Effector memory CD4-positive, alpha-beta T cell (primary cell): Measurements from ENCODE around the gene RIPOR3.

Source experiments
- DNase-seq, 3 donors: peaks; one replicate each; pipeline ENCODE4 v3.0.0-alpha.2; 2020
- H3K27ac ChIP-seq: 2 replicates; pipeline ENCODE4 v1.7.0; 2013; ENCODE audit warnings: mild to moderate bottlenecking, low read length, moderate library complexity; ENCODE audit not compliant: insufficient read depth, poor library complexity, severe bottlenecking
- H3K27me3 ChIP-seq: replicated peaks from 2 replicates; pipeline ENCODE4 v1.7.0; 2013; ENCODE audit warnings: mild to moderate bottlenecking, low read length; ENCODE audit not compliant: insufficient read depth, control insufficient read depth, poor library complexity, severe bottlenecking
- H3K36me3 ChIP-seq: 2 replicates; pipeline ENCODE4 v1.7.0; 2013; ENCODE audit warnings: mild to moderate bottlenecking, low read length, moderate library complexity; ENCODE audit not compliant: control insufficient read depth, insufficient read depth
- H3K4me1 ChIP-seq: 2 replicates; pipeline ENCODE4 v1.7.0; 2013; ENCODE audit warnings: low read length, mild to moderate bottlenecking; ENCODE audit not compliant: control insufficient read depth, insufficient read depth, poor library complexity, severe bottlenecking
- H3K4me3 ChIP-seq: 2 replicates; pipeline ENCODE4 v1.7.0; 2013; ENCODE audit warnings: low read length, low read depth, mild to moderate bottlenecking; ENCODE audit not compliant: insufficient read depth, poor library complexity, severe bottlenecking
- H3K9me3 ChIP-seq: 2 replicates; pipeline ENCODE4 v1.7.0; 2013; ENCODE audit warnings: mild to moderate bottlenecking, low read length, moderate library complexity; ENCODE audit not compliant: control insufficient read depth

The RIPOR3 gene

DNA sequence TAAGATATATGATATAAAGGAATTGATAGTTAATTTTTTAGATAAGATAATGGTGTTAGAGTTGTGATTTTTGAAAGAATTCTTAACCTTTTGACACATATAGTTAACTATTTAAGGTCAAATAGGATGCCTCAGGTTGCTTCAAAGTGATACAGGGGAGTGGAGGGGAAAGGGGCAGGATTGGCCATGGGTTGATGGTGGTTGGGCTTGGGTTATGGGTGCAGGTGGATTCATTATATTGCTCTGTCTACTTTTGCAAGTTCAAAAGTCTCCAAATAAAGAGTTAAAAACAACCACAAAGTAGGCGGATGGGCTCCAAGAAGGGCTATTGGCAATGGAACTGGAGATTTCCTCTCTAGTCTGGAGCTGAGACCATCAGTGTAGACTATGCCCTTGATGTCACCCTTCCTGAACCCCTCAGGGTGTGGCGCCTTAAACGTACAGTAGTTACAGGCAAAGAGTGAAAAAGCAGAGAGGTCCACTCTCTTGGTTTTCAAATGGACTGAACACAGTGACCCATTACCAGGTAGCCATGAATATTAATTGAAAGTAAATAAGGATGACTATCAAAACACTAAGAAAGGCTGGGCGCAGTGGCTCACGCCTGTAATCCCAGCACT lies 100.0 kb downstream of the RIPOR3 start:
- no peaks in the 10 kb centered on the region for H3K27me3 ChIP-seq
- H3K36me3 ChIP-seq = peaks cover 4% of the 10 kb centered on the region
- no peak for DNase-seq
- no peak overlapping the region for H3K27ac ChIP-seq
- H3K4me1 ChIP-seq = no peaks in the 10 kb centered on the region
- H3K9me3 ChIP-seq = no peaks in the 10 kb centered on the region
- H3K4me3 ChIP-seq = no peak overlapping the region

- Histone ChIP-seq H3K27me3 (no peaks in the 10 kb centered on the region), H3K27ac (no peak overlapping the region), H3K4me1 (no peaks in the 10 kb centered on the region), H3K9me3 (no peaks in the 10 kb centered on the region), H3K36me3 (peaks cover 14% of the 10 kb centered on the region), H3K4me3 (no peak overlapping the region)
- no peak for DNase-seq
These were observed 101.0 kb downstream of the RIPOR3 start for GRCh38 chr20:50590348-50590664.

DNA sequence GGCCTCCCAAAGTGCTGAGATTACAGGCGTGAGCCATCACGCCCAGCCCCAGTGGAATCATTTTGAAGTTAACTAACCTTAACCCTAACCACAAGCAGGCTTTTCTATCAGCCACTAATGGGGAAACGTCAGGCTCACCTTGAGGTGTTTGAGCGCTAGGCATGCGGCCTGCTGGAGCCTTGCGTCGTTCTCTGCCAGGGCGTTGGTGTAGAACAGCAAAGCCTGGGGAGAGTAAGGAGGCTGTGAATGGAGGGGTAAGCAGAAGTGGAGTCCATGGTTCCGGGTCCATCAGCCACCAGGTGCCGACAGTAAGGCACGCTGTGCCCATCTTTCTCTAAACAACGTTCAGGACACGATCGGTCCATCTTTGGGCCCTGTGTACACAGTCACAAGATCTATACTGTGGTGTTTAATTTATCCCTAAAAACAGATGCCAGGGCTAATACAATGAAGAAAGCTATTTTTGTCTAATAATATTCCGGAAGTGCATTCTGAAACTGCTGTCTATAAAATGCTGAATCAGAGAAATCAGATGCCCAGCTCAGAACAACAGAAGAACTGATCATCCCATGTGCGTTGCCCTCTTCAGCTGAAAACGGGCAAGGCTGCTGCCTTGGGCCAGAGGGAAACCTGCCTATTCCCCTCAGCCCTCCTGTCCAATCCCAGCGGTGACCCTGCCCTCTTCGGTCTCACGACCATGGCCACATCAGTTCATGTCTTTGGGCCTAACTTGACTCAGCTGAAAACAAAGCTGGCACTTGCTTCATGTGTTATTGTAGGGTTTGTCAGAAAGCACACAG lies 101.6 kb downstream of the RIPOR3 start:
- Histone ChIP-seq H3K36me3 (peaks cover 20% of the 10 kb centered on the region), H3K27me3 (no peaks in the 10 kb centered on the region), H3K4me3 (no peak overlapping the region), H3K9me3 (no peaks in the 10 kb centered on the region), H3K27ac (no peak overlapping the region), H3K4me1 (no peaks in the 10 kb centered on the region)
- no peak for DNase-seq

- peak; percentile 35 to 54 (median 44) for DNase-seq
- Histone ChIP-seq H3K27ac (no peak overlapping the region), H3K27me3 (no peaks in the 10 kb centered on the region), H3K4me3 (no peak overlapping the region), H3K9me3 (no peaks in the 10 kb centered on the region), H3K36me3 (peaks cover 32% of the 10 kb centered on the region), H3K4me1 (no peaks in the 10 kb centered on the region)
These were observed 103.2 kb downstream of the RIPOR3 start for GRCh38 chr20:50588034-50588736.

- Histone ChIP-seq H3K27ac (no peak overlapping the region), H3K4me3 (no peak overlapping the region), H3K4me1 (no peaks in the 10 kb centered on the region), H3K36me3 (peaks cover 40% of the 10 kb centered on the region), H3K9me3 (no peaks in the 10 kb centered on the region), H3K27me3 (no peaks in the 10 kb centered on the region)
- no peak for DNase-seq
These were observed 103.9 kb downstream of the RIPOR3 start for GRCh38 chr20:50587291-50587961.

- Histone ChIP-seq H3K27ac (no peak overlapping the region), H3K4me3 (no peak overlapping the region), H3K9me3 (no peaks in the 10 kb centered on the region), H3K4me1 (no peaks in the 10 kb centered on the region), H3K36me3 (peaks cover 47% of the 10 kb centered on the region), H3K27me3 (no peaks in the 10 kb centered on the region)
- no peak for DNase-seq
These were observed 104.7 kb downstream of the RIPOR3 start for GRCh38 chr20:50586531-50587232.

DNA sequence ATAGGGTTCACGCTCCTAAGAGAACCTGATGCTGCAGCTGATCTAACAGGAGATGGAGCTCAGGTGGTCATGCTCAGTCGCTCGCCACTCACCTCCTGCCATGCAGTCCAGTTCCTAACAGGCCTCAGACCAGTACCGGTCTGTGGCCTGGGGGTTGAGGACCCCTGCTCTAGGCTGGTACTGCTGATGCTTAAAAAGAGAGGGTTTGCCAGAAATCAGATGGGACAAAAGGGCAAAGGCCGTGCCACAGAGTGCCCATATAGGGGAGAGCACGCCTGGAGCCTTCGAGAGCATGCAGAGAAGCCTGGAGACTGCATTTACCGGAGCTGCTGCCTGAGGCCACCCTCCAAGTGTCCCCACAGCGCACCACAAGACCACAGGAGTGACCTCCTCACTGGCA lies 105.7 kb downstream of the RIPOR3 start:
- no peaks in the 10 kb centered on the region for H3K4me1 ChIP-seq
- H3K4me3 ChIP-seq = no peak overlapping the region
- H3K27me3 ChIP-seq = no peaks in the 10 kb centered on the region
- H3K9me3 ChIP-seq = no peaks in the 10 kb centered on the region
- H3K27ac ChIP-seq = no peak overlapping the region
- H3K36me3 ChIP-seq = peaks cover 57% of the 10 kb centered on the region
- no peak for DNase-seq

DNA sequence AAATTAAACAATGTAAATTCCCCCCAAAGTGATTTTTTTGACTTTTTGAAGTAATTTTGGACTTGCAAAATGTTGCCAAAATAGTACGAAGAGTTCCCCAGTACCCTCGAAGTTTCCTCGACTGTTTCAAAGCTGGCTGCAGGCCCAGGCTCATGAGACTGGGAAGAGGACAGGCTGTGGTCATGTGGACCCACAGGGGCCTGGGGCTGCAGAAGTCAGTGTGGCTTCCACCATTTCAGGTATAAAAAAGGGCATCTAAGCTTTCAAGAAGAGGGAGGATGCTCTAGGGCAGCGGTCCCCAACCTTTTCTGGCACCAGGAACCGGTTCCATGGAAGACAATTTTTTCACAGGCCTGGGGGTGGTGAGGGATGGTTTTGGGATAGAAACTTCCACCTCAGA lies 106.1 kb downstream of the RIPOR3 start:
- H3K9me3 ChIP-seq = no peaks in the 10 kb centered on the region
- no peak overlapping the region for H3K4me3 ChIP-seq
- no peak overlapping the region for H3K27ac ChIP-seq
- peaks cover 62% of the 10 kb centered on the region for H3K36me3 ChIP-seq
- H3K27me3 ChIP-seq = no peaks in the 10 kb centered on the region
- no peak for DNase-seq
- H3K4me1 ChIP-seq = no peaks in the 10 kb centered on the region

DNA sequence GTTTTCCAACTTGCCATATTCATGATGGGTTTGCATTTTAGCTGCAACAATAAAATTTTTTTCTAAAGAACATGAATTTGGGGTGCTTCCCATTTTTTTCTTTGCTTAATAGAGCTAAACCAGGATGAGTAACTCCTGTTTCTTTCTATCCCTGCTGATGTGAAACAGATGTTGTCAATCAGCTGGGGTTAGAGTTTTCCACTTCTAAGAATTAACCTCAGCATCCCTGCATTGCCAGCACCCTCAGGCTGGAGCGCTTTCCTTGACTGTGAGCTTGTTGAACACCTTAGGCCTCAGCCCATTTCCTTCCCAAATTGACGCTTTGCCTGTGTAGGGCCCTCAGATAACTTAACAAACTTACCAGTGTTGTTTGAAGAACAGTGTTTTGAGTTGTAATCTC lies 106.7 kb downstream of the RIPOR3 start:
- no peak overlapping the region for H3K27ac ChIP-seq
- H3K4me3 ChIP-seq = no peak overlapping the region
- no peak for DNase-seq
- no peaks in the 10 kb centered on the region for H3K27me3 ChIP-seq
- peaks cover 67% of the 10 kb centered on the region for H3K36me3 ChIP-seq
- H3K9me3 ChIP-seq = no peaks in the 10 kb centered on the region
- H3K4me1 ChIP-seq = no peaks in the 10 kb centered on the region
